HG03135 (cell line): ENCODE measurements around the gene ORM1.
"Not testable (repeated sequence)": the region's sequence is repeated elsewhere in the genome, so short reads cannot be mapped to it uniquely, and the experiment has no call there.

Source experiments
- ATAC-seq: cut with Tn5 transposase; IDR thresholded peaks from one replicate; pipeline ENCODE4 v1.9.1; 2021; ENCODE audit warnings: mild to moderate bottlenecking, moderate library complexity; ENCODE audit not compliant: unreplicated experiment

ORM1 gene

GRCh38 chr9:114322831-114323531, at the start of gene ORM1:
Gene ORM1, plus strand, starts transcription at chr9:114323098. Its CDS starts 36 bp downstream, at chr9:114323134.
- ATAC-seq = not testable (repeated sequence)

DNA sequence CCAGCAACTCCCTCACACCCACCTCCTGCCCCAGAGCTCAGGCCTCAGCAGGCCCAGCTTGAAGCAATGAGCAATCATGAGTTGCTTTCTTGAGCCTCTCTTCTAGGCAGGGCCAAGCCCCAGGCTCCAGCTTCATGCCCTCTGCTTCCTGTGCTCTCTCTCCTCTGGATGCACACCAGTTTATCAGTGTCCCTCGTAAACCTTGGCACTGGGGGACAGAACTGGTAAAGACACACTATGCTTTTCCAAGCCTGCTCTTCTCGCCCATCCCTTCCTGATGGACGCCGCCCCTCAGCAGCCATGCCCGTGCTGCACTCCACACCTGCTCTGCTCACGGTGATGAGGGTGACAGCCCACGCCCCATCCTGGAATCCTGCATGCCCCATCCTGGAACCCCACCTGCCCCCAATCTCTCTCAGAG, 49.4 kb upstream of the ORM1 start:
- no peak for ATAC-seq

DNA sequence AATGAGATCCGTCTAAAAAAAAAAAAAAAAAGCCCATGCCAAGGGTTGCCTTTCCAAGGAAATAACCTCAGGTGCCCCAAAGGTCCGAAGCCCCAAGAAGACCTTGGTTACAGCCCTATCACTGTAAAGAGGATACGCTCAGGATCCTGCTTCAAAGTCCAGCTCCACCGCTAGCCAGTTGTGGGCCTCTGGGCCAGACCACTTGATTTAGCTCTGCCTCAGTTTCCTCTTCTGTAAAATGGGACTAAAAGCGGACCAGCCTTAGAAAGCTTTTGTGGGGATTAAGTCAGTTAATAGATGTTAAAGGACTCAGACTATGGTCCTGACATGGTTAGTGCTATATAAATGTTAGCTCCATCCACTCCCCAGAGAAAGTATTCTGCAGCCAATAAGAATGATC, 48.7 kb upstream of the ORM1 start:
- ATAC-seq = no peak

DNA sequence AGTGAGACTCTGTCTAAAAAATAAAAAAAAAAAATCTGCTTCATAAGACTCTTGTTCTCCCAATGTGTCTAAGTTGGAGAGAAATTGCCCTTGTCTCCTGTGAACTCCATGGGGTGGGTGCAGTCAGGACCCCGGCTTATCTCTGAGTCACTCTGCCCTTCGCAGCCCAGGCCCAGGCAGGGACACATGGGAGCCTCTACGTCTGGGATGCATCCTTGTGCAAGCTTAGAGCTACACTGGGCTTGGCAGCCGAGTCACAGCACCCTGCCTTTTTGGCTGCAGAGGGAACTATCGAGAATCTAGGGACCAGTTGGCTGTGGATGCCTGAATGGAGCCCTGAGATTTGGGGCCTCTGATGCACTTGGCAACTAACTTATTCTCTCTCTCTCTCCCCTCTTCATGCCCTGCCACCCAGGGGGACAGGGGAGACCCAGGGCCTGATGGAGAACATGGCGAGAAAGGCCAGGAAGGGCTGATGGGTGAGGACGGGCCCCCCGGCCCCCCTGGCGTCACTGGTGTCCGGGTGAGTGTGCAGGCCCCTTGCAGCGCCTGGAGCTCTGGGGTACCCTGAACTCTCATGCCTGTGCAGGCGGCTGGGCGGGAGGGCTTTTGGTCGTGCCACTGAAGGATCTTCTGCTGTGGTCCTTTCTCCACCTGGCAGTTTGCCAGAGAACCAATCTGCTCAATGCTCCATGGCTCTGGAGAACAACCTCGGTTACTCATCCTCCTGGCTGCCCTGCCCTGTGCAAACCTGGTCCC, 47.5 kb upstream of the ORM1 start:
- no peak for ATAC-seq

GRCh38 chr9:114276908-114277821, 45.7 kb upstream of the ORM1 start:
- no peak for ATAC-seq

GRCh38 chr9:114278356-114278755, 44.5 kb upstream of the ORM1 start:
- ATAC-seq = no peak

- no peak for ATAC-seq
These were observed 43.9 kb upstream of the ORM1 start for GRCh38 chr9:114278881-114279570.

GRCh38 chr9:114279693-114280092, 43.2 kb upstream of the ORM1 start:
- ATAC-seq = no peak

- ATAC-seq = no peak
These were observed 42.0 kb upstream of the ORM1 start for GRCh38 chr9:114280636-114281472.

DNA sequence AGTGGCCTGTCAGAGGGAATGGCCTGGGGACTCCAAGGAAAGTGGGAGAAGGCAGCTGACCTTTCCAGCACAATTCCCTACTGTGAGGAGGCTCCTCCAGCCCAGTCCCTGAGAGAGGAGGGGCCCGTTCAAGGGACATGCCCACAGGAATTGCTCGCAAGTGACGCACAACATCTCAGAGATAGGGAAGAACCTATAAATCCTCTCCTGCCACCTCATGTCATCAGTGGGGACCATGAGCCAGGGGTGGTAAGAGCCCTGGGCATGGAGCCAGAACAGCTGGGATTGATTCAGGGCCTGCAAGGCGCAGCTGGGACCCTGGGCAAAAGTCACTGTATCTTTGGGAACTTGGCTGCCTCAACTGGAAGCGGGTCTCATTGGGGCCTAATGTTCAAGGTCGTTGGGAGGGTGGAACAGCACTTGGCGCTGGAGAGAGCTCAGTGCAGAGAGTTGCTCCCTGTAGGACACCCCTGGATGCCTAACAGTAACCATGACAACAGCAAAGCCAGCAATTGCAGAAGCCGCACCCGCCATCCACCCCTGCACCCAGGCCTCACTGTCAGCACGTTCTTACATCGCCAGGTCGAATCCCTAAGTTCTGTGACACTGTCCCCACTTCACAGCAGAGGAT, 41.3 kb upstream of the ORM1 start:
- ATAC-seq = no peak

DNA sequence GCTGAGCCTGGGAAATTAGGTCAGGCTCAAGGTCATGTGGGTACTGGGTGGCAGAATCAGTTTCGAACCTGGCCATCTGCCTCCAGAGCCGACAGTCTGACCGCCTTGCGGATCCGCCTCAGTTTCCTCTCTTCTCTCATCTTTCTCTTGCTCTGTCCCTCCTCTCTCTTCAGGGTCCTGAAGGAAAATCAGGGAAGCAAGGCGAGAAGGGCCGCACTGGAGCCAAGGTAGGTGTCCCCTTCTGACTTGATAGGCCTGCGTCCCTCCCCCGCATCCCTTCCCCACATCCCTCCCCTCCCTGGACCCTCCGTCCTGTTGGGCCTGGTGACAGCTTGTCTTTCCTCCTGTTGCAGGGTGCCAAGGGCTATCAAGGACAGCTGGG, 40.8 kb upstream of the ORM1 start:
- ATAC-seq = no peak

DNA sequence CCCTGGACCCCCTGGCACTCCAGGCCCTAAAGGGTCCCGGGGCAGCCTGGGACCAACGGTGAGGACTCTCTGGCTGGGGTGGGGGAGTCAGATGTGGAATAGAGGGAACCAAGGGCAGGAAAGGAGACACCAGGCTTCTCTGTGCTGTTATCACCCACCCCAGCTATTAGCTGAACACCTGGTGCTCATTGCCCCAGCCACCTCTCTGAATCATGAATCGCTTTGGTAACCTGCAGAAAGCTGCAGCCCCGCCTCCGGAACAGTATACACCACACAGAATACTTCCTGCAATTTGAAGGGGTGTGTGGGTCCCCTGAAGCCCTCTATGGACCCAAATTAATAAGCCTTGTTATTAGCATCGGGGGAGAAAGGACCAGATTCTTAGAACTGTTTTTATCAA, 40.4 kb upstream of the ORM1 start:
- no peak for ATAC-seq

DNA sequence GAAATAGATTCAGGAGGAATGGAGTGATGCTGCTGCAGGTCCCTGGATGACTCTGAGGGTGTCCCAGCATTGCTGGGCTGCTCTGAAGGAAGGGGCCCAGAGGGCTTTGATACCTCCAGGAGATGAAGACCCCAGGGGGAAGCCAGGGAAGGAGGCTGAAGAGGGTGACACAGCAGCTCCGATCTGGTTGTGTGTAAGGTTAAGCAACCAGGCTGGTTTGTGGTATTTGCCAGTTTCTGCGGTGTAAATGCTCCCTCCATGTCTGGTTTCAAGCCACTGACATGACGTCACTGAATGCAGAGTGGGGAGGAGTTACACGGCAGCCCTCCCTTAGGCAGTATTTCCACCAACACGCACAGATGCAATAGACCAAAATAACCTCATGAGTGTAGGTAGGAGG, 40.0 kb upstream of the ORM1 start:
- ATAC-seq = no peak

DNA sequence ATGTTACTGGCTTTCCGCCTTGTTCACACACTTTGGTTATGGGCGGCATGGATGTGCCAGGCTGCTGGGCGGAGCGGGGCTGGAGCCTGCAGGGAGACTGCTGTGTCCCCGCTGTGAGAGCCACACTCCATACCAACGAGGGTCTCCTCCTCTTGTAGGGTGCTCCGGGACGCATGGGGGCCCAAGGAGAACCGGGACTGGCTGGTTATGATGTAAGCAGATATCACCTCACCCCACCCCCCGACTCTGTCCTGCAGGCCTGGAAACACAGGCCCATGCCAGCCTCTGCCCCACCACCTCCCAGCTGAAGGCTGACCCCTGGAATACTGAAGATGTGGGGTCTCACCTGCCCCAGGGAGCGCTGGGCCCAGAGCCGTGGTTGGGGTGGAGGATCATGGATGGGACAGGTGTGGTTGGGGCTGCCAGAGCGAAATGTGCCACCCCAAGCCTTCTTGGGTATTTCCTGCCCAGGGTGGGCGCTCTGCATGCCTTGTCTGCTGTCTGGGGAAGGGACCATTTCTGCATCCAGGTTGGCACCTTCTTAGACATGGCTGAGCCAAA, 39.3 kb upstream of the ORM1 start:
- ATAC-seq = no peak

DNA sequence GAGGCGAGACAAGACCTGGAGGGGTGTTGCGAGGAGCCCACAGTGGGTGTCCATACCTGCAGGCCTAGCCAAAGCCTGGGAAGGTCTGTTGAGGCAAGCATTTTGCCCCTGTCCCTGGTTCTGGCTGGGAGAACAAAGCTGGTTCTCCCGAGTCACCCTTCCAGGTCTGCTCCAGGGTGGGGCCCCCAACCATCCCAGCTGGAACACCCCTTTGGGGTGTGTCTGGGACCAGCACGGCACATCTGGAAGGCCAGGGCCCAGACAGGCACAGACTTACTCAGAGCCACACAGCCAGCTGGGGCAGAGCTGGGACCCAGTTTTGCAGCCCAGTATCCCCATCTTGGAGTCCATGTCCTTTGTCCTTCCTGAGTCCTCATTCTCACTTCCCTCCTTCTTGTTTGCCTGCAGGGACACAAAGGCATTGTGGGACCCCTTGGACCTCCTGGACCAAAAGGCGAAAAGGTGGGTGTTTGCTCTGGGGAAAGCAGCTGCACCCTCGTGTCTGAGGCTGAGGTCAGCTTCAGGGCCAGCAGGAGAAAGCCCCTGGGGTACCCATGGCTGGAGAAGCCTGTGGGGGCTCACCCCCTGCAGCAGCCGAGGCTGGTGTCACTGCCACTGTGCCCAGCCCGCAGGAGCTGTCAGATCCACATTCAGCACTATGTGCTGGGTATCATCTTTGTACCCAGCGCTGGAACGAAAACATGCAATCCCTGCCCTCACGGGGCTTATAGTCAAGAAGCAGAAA, 38.4 kb upstream of the ORM1 start:
- no peak for ATAC-seq

GRCh38 chr9:114285166-114285867, 37.6 kb upstream of the ORM1 start:
- no peak for ATAC-seq

- ATAC-seq = no peak
These were observed 36.7 kb upstream of the ORM1 start for GRCh38 chr9:114286146-114286679.
